ENCODE data around the gene TBX5. TPM values are rescaled to one million over a fixed set of nuclear protein-coding genes. Genes with fewer than 3 reads are reported as not detected.

The TBX5 gene
- total RNA-seq, 1 donor from 2014 or later = not detected

DNA sequence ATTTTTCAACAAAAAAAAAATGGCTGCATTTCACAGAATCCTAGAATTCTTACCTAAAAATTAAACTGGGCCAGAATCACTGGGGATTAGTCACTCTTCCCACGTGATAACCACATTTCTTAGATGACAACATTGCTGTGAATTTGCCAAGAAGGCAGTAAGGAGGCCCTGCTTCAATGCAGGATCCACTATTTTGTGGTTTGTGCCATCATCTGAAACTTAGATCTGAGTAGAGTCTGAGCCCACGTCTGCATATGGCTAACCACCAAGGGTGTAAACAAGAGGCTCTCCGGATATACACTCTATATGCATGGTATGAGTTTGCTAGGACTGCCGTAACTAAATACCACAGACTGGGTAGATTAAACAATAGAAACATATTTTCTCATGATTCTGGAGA lies 24.4 kb upstream of the TBX5 start:
- DNase-seq (ENCODE audit: low read depth, low spot score) = no peak
- H3K9me3 Mint-ChIP-seq = no peaks in the 10 kb centered on the region
- H3K27ac Mint-ChIP-seq (ENCODE audit: unreplicated experiment) = no peak overlapping the region
- H3K36me3 Mint-ChIP-seq (ENCODE audit: low read depth) = no peaks in the 10 kb centered on the region
- H3K4me1 Mint-ChIP-seq = no peaks in the 10 kb centered on the region
- peaks cover 94% of the 10 kb centered on the region for H3K27me3 Mint-ChIP-seq (ENCODE audit: low read depth)
- H3K4me3 Mint-ChIP-seq = no peak overlapping the region
- no peak for TF ChIP-seq CTCF (conservative IDR thresholded peaks at IDR 0.05)

DNA sequence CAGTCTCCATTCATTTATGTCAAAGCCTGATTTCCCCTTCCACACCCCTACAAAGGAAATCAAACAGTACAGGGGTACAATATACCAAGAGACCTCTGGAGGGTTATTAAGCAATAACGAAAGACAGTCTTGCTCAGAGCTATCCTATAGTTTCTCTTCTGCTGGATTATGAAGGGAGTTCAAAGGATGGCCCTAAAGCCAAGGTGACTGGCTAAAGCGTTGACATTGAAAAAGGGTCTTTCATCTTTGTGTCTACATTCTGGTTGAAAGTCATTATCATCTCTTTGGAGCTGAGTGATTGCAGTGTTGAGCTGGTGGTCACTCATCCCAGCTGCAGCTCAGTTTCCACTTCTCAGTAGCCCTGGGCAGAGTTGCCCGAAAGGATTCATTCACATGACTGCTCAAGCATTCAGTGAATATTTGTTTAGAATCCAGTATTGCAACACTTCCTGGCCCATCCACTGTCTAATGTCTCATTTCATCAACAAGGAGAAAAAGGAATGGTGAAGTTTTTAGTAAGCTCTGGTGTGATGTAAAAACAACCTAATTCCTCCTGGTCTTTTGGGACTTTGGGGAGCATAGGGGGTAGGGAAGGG lies 19.2 kb upstream of the TBX5 start:
- DNase-seq (ENCODE audit: low read depth, low spot score) = no peak
- H3K4me1 Mint-ChIP-seq = no peaks in the 10 kb centered on the region
- TF ChIP-seq CTCF (conservative IDR thresholded peaks at IDR 0.05) = no peak
- no peak overlapping the region for H3K27ac Mint-ChIP-seq (ENCODE audit: unreplicated experiment)
- no peaks in the 10 kb centered on the region for H3K36me3 Mint-ChIP-seq (ENCODE audit: low read depth)
- H3K4me3 Mint-ChIP-seq = no peak overlapping the region
- H3K9me3 Mint-ChIP-seq = no peaks in the 10 kb centered on the region
- H3K27me3 Mint-ChIP-seq (ENCODE audit: low read depth) = peaks cover 95% of the 10 kb centered on the region

GRCh38 chr12:114420944-114421335 lies 15.0 kb upstream of the TBX5 start:
- H3K27me3 Mint-ChIP-seq (ENCODE audit: low read depth) = peaks cover 100% of the 10 kb centered on the region

DNA sequence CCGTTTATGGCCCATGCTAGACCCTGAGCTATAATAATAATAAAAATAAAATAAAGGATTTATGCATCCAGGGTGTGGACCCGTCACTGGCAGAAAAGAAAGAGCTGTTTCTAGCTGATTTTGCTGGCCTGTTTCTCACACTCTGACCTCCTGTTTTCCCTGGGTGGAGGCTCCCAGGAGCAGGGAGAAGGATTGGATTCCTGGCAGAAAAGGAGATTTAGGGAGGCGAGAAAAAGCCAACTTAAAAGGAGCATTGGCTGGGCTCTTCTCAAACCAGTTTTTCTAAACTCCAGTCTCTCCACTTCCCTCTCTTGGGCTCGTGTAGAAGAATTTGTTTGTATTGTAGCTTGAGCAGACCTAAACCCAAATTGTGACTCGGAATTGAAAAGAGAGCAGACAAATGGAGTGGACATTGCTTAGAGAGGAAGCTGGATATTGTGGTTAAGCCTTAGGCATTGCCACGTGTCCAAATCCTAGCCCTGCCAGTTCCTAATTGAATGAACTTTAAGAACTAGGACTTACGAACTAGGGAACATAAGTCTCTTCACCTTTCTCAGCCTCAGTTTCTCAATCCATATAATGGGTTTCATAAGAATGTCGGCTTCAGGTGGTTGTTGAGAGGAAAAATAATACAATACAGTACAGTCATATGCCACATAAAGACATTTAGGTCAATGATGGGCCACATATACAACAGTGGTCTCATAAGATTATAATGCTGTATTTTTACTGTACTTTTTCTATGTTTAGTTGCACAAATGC lies 14.4 kb upstream of the TBX5 start:
- no peak for TF ChIP-seq CTCF (conservative IDR thresholded peaks at IDR 0.05)
- Mint-ChIP-seq H3K4me3 (no peak overlapping the region), H3K4me1 (no peaks in the 10 kb centered on the region), H3K9me3 (no peaks in the 10 kb centered on the region), H3K27me3 (ENCODE audit: low read depth) (peaks cover 100% of the 10 kb centered on the region), H3K27ac (ENCODE audit: unreplicated experiment) (no peak overlapping the region), H3K36me3 (ENCODE audit: low read depth) (no peaks in the 10 kb centered on the region)
- no peak for DNase-seq (ENCODE audit: low read depth, low spot score)

More at GRCh38 chr12:114420944-114421335, 15.0 kb upstream of the TBX5 start:
- H3K36me3 Mint-ChIP-seq (ENCODE audit: low read depth) = no peaks in the 10 kb centered on the region
- no peaks in the 10 kb centered on the region for H3K9me3 Mint-ChIP-seq
- TF ChIP-seq CTCF (conservative IDR thresholded peaks at IDR 0.05) = no peak
- H3K27ac Mint-ChIP-seq (ENCODE audit: unreplicated experiment) = no peak overlapping the region
- no peak for DNase-seq (ENCODE audit: low read depth, low spot score)
- no peak overlapping the region for H3K4me3 Mint-ChIP-seq
- no peaks in the 10 kb centered on the region for H3K4me1 Mint-ChIP-seq

DNA sequence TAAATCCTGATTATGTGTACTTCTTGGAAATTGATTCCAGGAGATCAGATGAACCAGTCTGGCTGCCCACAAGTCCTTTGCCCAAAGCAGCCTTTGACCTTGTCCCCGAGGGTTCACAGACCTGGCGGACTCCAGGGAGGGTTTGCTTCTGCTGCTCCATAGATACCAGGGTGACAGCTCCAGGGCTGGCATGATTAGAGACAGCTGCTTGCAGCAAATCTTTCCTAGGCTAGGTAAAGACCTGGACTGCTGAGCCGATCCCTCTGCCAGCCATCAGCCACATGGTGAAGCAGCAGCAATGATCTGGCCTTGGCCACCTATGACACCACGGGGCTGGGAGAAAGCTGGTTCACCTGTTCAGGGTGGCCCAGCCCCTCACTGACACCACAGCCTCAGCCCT lies 10.1 kb upstream of the TBX5 start:
- no peak overlapping the region for H3K27ac Mint-ChIP-seq (ENCODE audit: unreplicated experiment)
- H3K36me3 Mint-ChIP-seq (ENCODE audit: low read depth) = no peaks in the 10 kb centered on the region
- no peak for DNase-seq (ENCODE audit: low read depth, low spot score)
- no peaks in the 10 kb centered on the region for H3K4me1 Mint-ChIP-seq
- no peak for TF ChIP-seq CTCF (conservative IDR thresholded peaks at IDR 0.05)
- H3K27me3 Mint-ChIP-seq (ENCODE audit: low read depth) = peaks cover 99% of the 10 kb centered on the region
- no peaks in the 10 kb centered on the region for H3K9me3 Mint-ChIP-seq
- H3K4me3 Mint-ChIP-seq = no peak overlapping the region

Data from neural crest cell (in vitro differentiated cells).